GM23338 (cell line): ENCODE data around the gene ANGPT4. TPM values are rescaled to one million over a fixed set of nuclear protein-coding genes. Genes with fewer than 3 reads are reported as not detected.

Experiments
- ATAC-seq: fragments of 200-7000 bp; cut with Tn5 transposase; 3 replicates; pipeline ENCODE4 v1.9.1; 2020
- DNase-seq: peaks from one replicate; pipeline ENCODE4 v3.0.0-alpha.2; 2015; ENCODE audit warnings: low spot score
- H2AFZ ChIP-seq: fragments of 200-600 bp; sonication (generic); 2 replicates; pipeline ENCODE4 v1.8.0; 2016; ENCODE audit warnings: antibody characterized with exemption, mild to moderate bottlenecking, moderate library complexity
- H3F3A ChIP-seq: fragments of 200-600 bp; sonication (generic); replicated peaks from 2 replicates; pipeline ENCODE4 v1.8.0; 2017; ENCODE audit warnings: antibody characterized with exemption, mixed run types, low read depth
- H3K27ac ChIP-seq: fragments of 200-600 bp; sonication (generic); 2 replicates; pipeline ENCODE4 v1.6.1; 2016; ENCODE audit warnings: low read depth
- H3K27me3 ChIP-seq: fragments of 200-600 bp; sonication (generic); 2 replicates; pipeline ENCODE4 v1.8.0; 2016; ENCODE audit warnings: mild to moderate bottlenecking, mixed run types, moderate library complexity; ENCODE audit not compliant: insufficient read depth
- H3K36me3 ChIP-seq: fragments of 200-600 bp; sonication (generic); 2 replicates; pipeline ENCODE4 v1.8.0; 2016; ENCODE audit warnings: mild to moderate bottlenecking; ENCODE audit not compliant: insufficient read depth
- H3K4me1 ChIP-seq: fragments of 200-600 bp; sonication (generic); 2 replicates; pipeline ENCODE4 v1.8.0; 2016; ENCODE audit warnings: mild to moderate bottlenecking, moderate library complexity; ENCODE audit not compliant: insufficient read depth
- H3K4me2 ChIP-seq: fragments of 200-600 bp; sonication (generic); 2 replicates; pipeline ENCODE4 v1.7.1; 2017; ENCODE audit warnings: mixed run types
- H3K4me3 ChIP-seq: fragments of 200-600 bp; sonication (generic); 2 replicates; pipeline ENCODE4 v1.6.1; 2016; ENCODE audit warnings: mixed run types
- H3K79me2 ChIP-seq: fragments of 200-600 bp; sonication (generic); replicated peaks from 2 replicates; pipeline ENCODE4 v1.8.0; 2017; ENCODE audit warnings: mild to moderate bottlenecking; ENCODE audit not compliant: insufficient read depth
- H3K9me2 ChIP-seq: fragments of 200-600 bp; sonication (generic); 2 replicates; pipeline ENCODE4 v1.8.0; 2017; ENCODE audit not compliant: insufficient read depth
- H4K20me1 ChIP-seq: fragments of 200-600 bp; sonication (generic); replicated peaks from 2 replicates; pipeline ENCODE4 v1.8.0; 2017; ENCODE audit warnings: mild to moderate bottlenecking; ENCODE audit not compliant: insufficient read depth
- H3K27ac Mint-ChIP-seq: 2 replicates; pipeline ENCODE4 v1.8.0; 2020; ENCODE audit warnings: inconsistent platforms, mild to moderate bottlenecking, moderate library complexity, mixed read lengths
- H3K27me3 Mint-ChIP-seq: 3 replicates; pipeline ENCODE4 v1.8.0; 2022; ENCODE audit warnings: low read depth, mild to moderate bottlenecking, moderate library complexity, mixed read lengths, inconsistent platforms; ENCODE audit not compliant: insufficient read depth, poor library complexity
- H3K36me3 Mint-ChIP-seq: 3 replicates; pipeline ENCODE4 v1.8.0; 2021; ENCODE audit warnings: low read depth, mild to moderate bottlenecking, inconsistent platforms, moderate library complexity, mixed read lengths
- H3K4me1 Mint-ChIP-seq: 3 replicates; pipeline ENCODE4 v1.8.0; 2020; ENCODE audit warnings: mild to moderate bottlenecking, inconsistent platforms, mixed read lengths
- H3K4me3 Mint-ChIP-seq: 3 replicates; pipeline ENCODE4 v1.8.0; 2021; ENCODE audit warnings: moderate library complexity, mild to moderate bottlenecking, inconsistent platforms, mixed read lengths
- H3K9me3 Mint-ChIP-seq: 3 replicates; pipeline ENCODE4 v1.8.0; 2020; ENCODE audit warnings: moderate library complexity, mild to moderate bottlenecking, inconsistent platforms, mixed read lengths
- EZH2 ChIP-seq: fragments of 200-600 bp; sonication (generic); IDR thresholded peaks from one replicate; pipeline ENCODE4 v1.8.0; 2017; ENCODE audit warnings: antibody characterized with exemption, mild to moderate bottlenecking, low read depth; ENCODE audit not compliant: unreplicated experiment
- EZH2phosphoT487 ChIP-seq: fragments of 200-600 bp; sonication (generic); IDR thresholded peaks from one replicate; pipeline ENCODE4 v1.8.1; 2018; ENCODE audit warnings: antibody characterized with exemption; ENCODE audit not compliant: unreplicated experiment
- JUNB ChIP-seq: IDR thresholded peaks from one replicate; pipeline ENCODE4 v1.6.1; 2016; ENCODE audit warnings: antibody characterized with exemption; ENCODE audit not compliant: unreplicated experiment
- NANOG ChIP-seq: IDR thresholded peaks from 2 replicates; pipeline ENCODE4 v1.6.1; 2016; ENCODE audit warnings: antibody characterized with exemption, borderline replicate concordance
- POLR2AphosphoS5 ChIP-seq: IDR thresholded peaks from 2 replicates; pipeline ENCODE4 v1.6.1; 2016; ENCODE audit warnings: antibody characterized with exemption, low read depth
- STAT1 ChIP-seq: IDR thresholded peaks from one replicate; pipeline ENCODE4 v1.6.1; 2016; ENCODE audit warnings: antibody characterized with exemption; ENCODE audit not compliant: unreplicated experiment
- ZNF114 ChIP-seq: fragments of 250-450 bp; sonication (Bioruptor Pico); IDR thresholded peaks from 2 replicates; pipeline ENCODE4 v1.5.0; 2020; ENCODE audit warnings: mild to moderate bottlenecking, moderate library complexity
- ZNF331 ChIP-seq: fragments of 250-450 bp; sonication (Bioruptor Pico); IDR thresholded peaks from 2 replicates; pipeline ENCODE4 v1.5.0; 2020; ENCODE audit warnings: low read depth, mild to moderate bottlenecking, moderate library complexity
- polyA plus RNA-seq: library from polyadenylated mRNA; unstranded; fragments of >200 nt; fragmentation: Nextera tagmentation; extraction: Ambion mirVana; gene quantifications from 2 replicates; pipeline ENCODE4 v1.2.1, GENCODE V29; 2016
- total RNA-seq: library from RNA; depleted of rRNA; stranded (reverse); fragments of >200 nt; shearing (Covaris generic); gene quantifications from 2 replicates; pipeline ENCODE4 v1.2.3, GENCODE V29; 2014
- TF ChIP-seq, protein P1 (sequence below): fragments of 250-450 bp; sonication (Bioruptor Pico); IDR thresholded peaks from 2 replicates; pipeline ENCODE4 v1.5.0; 2020; ENCODE audit warnings: mild to moderate bottlenecking, moderate library complexity

ANGPT4 gene
- total and polyA plus RNA-seq, 2 experiments from 2014 or later, result 0.17 TPM; not detected in 1

GRCh38 chr20:826695-827323 is 89.3 kb downstream of the ANGPT4 start (continued):
- TF ChIP-seq, protein P1, sequence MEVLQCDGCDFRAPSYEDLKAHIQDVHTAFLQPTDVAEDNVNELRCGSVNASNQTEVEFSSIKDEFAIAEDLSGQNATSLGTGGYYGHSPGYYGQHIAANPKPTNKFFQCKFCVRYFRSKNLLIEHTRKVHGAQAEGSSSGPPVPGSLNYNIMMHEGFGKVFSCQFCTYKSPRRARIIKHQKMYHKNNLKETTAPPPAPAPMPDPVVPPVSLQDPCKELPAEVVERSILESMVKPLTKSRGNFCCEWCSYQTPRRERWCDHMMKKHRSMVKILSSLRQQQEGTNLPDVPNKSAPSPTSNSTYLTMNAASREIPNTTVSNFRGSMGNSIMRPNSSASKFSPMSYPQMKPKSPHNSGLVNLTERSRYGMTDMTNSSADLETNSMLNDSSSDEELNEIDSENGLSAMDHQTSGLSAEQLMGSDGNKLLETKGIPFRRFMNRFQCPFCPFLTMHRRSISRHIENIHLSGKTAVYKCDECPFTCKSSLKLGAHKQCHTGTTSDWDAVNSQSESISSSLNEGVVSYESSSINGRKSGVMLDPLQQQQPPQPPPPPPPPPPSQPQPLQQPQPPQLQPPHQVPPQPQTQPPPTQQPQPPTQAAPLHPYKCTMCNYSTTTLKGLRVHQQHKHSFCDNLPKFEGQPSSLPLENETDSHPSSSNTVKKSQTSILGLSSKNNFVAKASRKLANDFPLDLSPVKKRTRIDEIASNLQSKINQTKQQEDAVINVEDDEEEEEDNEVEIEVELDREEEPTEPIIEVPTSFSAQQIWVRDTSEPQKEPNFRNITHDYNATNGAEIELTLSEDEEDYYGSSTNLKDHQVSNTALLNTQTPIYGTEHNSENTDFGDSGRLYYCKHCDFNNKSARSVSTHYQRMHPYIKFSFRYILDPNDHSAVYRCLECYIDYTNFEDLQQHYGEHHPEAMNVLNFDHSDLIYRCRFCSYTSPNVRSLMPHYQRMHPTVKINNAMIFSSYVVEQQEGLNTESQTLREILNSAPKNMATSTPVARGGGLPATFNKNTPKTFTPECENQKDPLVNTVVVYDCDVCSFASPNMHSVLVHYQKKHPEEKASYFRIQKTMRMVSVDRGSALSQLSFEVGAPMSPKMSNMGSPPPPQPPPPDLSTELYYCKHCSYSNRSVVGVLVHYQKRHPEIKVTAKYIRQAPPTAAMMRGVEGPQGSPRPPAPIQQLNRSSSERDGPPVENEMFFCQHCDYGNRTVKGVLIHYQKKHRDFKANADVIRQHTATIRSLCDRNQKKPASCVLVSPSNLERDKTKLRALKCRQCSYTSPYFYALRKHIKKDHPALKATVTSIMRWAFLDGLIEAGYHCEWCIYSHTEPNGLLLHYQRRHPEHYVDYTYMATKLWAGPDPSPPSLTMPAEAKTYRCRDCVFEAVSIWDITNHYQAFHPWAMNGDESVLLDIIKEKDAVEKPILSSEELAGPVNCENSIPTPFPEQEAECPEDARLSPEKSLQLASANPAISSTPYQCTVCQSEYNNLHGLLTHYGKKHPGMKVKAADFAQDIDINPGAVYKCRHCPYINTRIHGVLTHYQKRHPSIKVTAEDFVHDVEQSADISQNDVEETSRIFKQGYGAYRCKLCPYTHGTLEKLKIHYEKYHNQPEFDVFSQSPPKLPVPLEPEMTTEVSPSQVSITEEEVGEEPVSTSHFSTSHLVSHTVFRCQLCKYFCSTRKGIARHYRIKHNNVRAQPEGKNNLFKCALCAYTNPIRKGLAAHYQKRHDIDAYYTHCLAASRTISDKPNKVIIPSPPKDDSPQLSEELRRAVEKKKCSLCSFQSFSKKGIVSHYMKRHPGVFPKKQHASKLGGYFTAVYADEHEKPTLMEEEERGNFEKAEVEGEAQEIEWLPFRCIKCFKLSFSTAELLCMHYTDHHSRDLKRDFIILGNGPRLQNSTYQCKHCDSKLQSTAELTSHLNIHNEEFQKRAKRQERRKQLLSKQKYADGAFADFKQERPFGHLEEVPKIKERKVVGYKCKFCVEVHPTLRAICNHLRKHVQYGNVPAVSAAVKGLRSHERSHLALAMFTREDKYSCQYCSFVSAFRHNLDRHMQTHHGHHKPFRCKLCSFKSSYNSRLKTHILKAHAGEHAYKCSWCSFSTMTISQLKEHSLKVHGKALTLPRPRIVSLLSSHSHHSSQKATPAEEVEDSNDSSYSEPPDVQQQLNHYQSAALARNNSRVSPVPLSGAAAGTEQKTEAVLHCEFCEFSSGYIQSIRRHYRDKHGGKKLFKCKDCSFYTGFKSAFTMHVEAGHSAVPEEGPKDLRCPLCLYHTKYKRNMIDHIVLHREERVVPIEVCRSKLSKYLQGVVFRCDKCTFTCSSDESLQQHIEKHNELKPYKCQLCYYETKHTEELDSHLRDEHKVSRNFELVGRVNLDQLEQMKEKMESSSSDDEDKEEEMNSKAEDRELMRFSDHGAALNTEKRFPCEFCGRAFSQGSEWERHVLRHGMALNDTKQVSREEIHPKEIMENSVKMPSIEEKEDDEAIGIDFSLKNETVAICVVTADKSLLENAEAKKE, result no peak
- TF ChIP-seq ZNF114 (CRISPR knock-in tag) (no peak), NANOG (no peak), POLR2AphosphoS5 (no peak), EZH2 (no peak), EZH2phosphoT487 (no peak), STAT1 (no peak), JUNB (no peak)

- DNase-seq (no peak), ATAC-seq (no peak)
- H3K4me3 ChIP-seq, result no peak overlapping the region
- peak overlapping the region; percentile 56 for H2AFZ ChIP-seq
- H3K4me1 ChIP-seq, result no peaks in the 10 kb centered on the region
- no peaks in the 10 kb centered on the region for H4K20me1 ChIP-seq
- H3K27ac ChIP-seq, result no peak overlapping the region
- H3K79me2 ChIP-seq, result no peaks in the 10 kb centered on the region
- H3K27ac Mint-ChIP-seq, result no peak overlapping the region
- no peak overlapping the region for H3K4me2 ChIP-seq
- H3K4me1 Mint-ChIP-seq, result peaks cover 5% of the 10 kb centered on the region
- no peaks in the 10 kb centered on the region for H3F3A ChIP-seq
- no peaks in the 10 kb centered on the region for H3K36me3 ChIP-seq
- no peaks in the 10 kb centered on the region for H3K36me3 Mint-ChIP-seq
- H3K4me3 Mint-ChIP-seq, result no peak overlapping the region
- H3K27me3 Mint-ChIP-seq, result peaks cover 7% of the 10 kb centered on the region
- no peaks in the 10 kb centered on the region for H3K9me3 Mint-ChIP-seq
- H3K9me2 ChIP-seq, result no peaks in the 10 kb centered on the region
- H3K27me3 ChIP-seq, result no peaks in the 10 kb centered on the region
- TF ChIP-seq, protein P1, result no peak
- TF ChIP-seq ZNF331 (CRISPR knock-in tag), result no peak
Measured at GRCh38 chr20:825710-826421, 90.3 kb downstream of the ANGPT4 start.
